ENCODE measurements around the gene BMF.
"Not testable (repeated sequence)": the region's sequence is repeated elsewhere in the genome, so short reads cannot be mapped to it uniquely, and the experiment has no call there.

BMF gene

DNA sequence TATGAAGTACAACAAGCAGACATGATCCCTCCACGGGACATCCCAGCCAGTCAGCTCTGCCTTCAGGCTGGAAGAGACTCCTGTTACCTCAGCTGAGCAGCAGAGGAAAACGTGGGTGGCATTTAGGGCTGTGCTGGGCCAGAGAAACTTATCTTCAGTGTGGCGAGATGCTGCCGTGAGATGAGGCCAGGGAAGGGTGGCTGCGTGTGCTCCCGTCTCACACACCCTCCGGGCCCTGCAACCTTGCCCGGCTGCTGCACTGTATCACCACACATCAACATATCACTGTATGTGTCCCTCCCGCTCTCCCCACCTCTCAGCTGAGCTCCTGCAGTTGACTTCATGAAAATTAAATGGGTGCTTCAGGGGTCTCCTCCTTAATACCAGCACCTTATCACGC is 23.4 kb downstream of the BMF start:
- no peak for DNase-seq

DNA sequence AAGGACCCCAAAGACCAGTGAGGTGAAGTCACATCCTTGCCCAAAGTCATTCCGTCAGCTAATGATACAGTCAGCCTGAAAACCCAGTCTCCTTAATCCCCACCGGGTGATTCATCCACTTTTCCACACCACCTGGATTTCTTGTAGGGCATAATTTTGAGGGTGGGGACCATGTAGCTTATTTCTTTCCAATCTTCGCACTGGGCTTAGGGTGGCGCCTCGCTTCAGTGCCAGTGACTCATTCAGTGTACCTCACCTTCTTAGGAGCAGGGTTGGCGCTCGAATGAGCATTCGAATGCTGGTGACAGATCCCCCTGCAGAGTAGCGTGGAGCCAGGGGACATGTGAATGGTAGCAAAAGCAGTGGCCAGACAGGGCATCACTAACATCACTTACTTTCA is 24.0 kb downstream of the BMF start:
- DNase-seq, result no peak

DNA sequence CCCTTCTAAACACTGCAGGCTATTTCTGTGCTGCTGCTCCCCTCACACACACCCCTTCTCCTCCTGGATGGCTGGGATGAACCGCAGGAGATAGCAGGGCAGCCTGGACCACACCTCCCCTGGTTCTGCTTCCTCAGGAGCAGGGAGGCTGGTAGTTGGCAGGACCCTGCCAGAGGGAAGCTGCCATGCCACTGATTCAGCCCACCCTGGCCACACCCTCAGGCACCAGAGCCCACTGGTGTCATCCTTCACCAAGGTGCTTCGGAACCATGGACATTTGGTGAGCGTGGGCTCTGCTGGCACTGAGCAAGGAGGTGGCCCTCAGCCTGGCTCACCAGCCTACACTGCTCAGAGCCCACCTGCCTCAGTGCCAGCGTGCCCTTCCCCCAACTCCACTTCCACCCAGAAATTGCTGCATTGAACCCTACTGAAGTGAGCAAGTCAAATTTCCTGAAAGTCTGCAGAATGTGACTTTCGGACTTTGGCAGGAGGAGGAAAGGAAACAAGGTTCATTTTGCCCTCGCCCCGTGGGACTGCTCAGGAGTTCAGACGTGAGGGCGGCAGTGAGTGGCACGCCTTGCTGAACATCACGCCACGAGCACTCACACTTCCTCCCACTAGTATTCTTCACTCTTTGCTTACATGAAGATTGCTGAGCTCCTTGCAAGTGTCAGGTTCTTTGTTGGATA is 26.3 kb downstream of the BMF start:
- no peak for DNase-seq

DNA sequence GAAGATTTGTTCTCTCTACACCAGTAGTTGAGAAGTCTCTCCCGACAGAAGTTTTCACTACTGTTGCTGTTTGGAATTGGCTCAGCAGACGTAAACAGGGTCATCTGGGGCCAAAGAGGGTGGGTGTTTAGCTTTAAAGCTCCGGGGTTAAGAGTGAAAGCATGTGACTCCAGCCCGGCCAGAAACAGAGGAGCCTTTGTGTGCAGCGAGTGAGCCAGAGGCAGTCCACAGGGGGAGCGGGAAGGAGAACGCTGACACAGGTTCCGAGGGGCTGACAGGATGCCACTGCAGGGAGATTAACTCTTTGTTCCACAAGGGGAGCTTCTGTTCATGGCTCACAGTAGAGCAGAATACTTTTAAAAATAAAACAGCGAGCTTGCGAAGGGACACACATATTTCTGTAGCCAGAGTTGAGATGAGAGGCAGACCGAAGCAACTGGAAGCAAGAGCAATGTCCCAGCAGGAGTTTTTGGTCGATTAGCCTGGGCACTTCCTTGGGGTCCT is 26.9 kb downstream of the BMF start:
- DNase-seq, result peak in 1 of 2 experiments; percentile 35

DNA sequence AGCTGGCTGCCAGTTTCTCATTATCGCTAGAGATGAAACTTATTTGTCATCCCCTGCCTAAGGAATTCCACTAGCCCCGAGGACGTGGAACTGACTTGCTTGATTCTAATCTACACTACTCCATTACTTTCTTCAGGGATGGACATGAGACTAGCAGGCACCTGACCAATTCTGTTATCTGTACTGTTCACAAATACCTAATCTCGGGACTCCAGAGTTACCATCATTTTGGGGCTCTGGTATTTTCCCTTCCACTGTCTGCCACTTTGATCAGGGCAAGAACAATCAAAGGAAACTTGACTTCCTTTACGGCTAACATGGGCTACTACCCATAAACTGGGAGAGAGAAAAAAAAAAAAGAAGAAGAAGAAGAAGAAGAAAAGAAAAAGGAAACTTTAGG is 27.8 kb downstream of the BMF start:
- DNase-seq, result no peak

DNA sequence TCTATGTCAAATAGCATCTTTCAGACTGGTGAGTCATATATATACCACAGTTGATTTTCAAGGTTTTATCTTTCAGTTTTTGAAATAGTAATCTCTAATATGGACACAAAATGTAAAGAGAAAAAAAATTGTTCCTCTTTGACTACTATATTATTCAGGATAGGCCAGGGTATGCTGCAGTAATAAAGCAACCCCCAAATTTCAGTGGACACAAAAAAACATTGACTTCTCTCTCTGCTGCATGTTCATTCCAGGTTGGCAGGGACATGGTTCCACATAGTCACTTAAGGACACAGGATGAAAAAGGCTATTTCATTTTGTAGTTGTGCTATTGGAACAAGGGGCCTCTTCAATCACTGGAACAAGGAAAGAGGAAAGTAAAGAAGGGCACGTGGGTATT is 28.6 kb downstream of the BMF start:
- no peak for DNase-seq

DNA sequence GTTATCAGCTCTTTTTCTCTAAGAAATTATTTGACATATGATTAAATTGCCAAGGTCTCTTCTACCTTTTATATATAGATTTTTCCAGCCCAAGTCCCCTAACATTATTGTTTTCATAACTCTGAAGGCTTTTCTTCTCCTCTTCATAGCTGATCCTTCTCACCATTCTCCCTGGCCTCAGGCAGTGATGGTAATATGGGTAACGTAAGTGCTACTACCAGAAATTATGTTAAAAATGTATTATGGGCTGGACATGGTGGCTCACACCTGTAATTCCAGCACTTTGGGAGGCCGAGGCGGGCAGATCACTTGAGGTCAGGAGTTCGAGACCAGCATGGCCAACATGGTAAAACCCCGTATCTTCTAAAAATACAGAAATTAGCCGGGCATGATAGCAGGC is 29.2 kb downstream of the BMF start:
- DNase-seq, result no peak

DNA sequence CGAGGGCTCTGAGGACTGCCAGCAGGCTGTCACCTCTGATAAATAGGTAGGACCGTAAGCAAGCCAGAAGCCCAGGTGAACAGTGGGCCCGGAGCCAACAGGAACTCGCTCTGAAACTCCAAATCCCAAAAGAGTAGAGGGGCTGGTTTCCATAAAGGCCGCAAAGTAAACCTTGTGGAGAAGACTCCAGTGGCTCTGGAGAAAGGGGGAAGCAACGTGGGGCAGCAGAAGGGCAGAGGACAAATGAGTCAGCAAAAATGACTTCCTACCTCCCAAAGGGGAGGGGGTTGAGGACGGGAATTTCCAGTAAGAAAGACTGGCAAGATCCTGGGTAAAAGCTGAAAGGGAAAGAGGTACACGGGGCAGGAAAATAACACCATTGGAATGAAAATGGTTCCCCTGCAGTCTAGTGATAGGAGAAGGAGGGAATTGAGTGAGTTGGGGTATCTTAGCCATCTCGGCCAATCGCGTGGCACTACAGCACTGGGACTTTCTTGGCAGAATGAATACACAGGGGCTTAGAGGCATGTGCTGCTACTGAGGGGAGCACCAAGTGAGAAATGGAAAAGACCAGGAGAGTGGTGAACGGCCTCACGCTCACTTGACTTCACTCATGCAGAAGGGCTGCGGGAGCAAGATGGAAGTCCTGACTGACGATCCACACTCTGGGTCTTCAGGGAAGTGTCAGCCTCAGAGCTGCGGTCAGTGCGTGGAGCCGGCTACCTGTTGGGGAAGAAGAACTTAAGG is 33.2 kb downstream of the BMF start:
- DNase-seq, result no peak

DNA sequence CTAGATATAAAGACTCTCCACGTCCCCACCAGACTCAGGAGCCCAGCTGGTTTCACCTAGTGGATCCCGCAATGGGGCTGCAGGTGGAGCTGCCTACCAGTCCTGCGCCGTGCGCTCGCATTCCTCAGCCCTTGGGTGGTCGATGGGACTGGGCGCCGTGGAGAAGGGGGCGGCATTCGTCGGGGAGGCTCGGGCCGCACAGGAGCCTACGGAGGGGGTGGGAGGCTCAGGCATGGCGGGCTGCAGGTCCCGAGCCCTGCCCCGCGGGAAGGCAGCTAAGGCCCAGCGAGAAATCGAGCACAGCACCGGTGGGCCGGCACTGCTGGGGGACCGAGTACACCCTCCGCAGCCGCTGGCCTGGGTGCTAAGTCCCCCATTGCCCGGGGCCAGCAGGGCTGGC is 34.0 kb downstream of the BMF start:
- DNase-seq, result not testable (repeated sequence)

DNA sequence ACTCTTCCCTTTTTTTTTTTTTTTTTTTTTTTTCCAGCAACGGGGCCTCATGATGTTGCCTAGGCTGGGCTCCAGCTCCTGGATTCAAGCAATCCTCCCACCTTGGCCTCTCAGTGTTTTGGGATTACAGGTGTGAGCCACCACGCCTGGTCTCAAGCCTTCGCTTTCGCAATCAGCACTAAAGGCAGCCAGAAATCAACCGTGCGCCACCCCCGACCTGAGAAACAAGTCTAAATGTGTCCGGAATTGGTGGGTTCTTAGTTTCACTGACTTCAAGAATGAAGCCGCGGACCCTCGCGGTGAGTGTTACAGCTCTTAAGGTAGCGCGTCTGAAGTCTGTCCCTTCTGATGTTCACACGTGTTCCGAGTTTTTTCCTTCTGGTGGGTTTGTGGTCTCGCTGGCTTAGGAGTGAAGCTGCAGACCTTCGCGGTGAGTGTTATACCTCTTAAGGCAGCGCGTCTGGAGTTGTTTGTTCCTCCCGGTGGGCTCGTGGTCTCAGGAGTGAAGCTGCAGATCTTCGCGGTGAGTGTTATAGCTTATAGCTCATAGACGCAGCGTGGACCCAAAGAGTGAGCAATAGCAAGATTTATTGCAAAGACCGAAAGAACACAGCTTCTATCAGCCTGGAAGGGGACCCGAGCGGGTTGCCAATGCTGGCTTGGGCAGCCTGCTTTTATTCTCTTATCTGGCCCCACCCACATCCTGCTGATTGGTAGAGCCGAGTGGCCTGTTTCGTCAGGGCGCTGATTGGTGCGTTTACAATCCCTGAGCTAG is 34.8 kb downstream of the BMF start:
- DNase-seq, result not testable (repeated sequence)

DNA sequence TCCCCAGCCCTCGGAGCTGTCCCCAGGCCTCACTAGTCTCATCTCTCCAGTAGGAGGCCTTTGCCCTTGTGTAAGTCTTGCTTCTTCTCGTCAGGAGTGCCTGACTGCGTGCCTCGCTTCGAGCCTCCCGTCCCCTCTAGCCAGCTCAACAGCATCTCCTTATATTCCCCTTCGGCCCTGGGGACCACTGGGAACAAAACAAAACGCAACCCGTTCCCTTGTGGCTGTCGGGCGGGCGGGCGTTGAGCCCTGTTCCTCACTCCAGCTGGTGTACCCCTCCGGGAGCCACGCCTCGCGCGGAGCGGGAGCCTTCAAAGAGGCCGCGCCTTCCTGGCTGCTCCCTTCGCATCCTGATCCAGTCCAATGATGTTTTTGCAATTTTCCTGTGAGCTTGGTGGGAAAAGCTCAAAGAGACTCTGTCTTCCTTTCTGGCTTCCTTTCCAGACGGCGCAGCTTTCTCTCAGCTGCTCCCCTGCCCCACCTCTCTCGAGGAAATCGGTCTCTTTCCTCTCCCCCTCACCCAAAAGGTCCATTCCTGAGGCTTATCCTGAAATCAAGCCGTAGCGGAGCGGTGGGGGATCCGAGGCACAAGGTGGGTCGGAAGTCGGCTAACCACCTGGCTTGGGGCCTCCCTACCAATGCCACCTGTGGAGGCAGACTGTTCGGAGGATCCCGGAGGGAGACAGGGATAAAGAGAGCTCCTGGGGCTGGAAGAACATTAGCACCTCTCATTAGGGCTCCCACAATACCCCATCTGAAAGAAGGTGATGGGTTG is 36.3 kb downstream of the BMF start:
- no peak for DNase-seq

DNA sequence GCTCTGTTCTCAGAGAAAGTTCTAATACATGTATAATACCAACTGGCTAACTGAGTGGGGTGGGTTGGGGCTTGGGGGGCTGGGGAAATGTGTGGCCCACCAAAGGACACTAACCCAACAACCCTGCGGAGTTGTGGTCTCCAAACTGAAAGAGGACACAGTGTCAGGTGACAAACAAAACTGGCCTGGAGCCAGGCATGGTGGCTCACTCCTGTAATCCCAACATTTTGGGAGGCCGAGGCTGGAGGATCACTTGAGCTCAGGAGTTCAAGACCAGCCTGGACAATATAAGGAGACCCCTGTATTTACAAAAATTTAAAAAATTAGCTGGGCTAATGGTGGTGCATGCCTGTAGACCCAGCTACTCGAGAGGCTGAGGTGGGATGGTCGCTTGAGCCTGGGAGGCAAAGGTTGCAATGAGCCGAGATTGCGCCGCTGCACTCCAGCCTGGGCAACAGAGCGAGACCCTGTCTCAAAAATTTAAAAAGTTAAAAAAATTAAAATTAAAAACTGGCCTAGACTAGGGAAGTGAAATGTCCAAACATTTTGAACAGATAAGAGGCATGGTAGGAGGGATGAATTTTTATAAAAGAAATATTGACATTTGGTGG is 38.0 kb downstream of the BMF start:
- DNase-seq, result no peak

DNA sequence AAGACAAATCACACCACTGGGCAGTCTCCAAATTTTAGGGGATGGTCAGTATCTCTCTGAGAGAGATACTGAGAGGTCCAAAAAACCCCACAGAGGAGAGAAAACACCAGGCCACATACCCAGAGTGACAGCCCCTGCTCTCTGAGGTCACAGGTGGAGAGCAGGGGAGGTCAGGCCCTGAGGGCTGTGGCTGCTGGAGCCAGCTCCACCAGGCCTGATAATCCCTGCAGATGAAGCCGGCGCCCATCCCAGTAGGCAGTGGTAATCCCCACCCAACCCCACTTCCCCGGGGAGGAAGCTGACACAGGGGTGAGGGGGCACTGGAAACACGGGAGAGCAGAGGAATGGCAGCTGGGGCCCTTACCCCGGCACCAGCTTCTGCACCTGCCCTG is 38.5 kb downstream of the BMF start:
- no peak for DNase-seq

DNA sequence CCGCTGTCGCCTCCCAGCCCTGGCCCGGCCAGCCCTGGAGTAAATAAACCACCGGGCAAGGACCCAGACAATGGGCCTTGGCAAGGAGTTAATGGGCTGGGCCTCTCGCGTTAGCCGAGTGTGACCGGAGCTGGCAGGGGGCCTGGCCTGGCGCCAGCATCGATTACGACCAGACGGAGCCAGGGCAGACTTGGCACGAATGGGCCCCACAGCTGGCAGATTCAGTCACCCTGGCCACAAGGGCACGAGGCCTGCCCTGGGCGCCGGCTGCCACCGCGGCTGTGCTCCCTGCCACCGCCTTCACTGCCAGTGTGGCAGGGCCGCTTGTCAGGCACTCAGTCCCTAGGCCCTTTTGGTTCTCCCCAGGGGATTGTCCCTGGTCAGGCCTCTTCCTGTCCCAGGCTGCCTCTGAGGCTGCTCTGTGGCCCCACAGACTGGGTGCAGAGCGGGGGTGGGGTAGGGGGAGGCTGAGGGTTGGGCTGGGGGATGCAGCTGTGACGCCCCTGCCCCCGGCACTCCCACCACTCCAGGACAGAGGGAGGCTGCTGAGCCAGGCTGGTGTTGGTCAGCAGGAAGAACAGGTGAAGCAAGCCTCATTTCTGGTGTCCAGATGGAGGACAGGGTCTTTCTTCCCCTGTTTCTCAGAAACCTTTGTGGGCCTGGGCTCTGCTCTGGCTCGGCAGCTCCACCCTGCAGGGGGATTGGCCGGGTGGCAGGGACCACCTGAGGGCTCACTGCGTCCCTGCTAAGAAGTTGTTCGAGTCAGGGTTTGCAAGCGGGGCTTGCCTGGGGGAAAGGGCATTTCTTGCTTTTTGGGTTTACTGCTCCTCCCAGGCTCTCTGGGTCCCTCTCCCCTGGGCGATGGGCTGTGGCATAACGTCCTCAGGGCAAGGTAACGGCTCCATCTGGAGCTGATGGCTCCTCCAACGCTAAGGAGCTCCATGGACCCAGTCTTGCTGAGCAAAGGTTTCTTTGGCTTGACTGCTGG is 39.2 kb downstream of the BMF start:
- no peak for DNase-seq

DNA sequence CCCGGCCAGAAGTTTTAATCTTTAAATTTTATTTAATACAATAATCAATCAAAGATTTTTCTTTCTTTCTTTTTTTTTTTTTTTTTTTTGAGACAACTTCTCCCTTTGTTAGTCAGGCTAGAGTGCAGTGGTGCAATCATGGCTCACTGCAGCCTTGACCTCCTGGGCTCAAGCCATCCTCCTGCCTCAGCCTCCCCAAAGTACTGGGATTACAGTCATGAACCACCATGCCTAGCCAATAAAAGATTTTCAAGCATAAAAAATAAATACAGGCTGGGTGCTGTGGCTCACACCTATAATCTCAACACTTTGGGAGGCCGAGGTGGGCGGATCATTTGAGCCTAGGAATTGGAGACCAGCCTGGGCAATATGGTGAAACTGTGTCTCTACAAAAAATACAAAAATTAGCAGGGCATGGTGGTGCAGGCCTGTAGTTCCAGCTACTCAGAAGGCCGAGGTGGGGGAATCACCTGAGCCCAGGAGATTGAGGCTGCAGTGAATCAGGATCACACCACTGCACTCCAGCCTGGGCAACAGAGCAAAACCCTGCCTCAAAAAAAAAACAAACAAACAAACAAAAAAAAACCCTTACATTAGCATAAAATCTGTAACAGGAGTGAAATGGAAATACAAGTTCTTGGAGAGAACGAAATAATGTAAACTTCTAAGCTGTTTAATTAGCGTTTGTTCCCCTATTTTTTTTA is 40.6 kb downstream of the BMF start:
- DNase-seq, result no peak

DNA sequence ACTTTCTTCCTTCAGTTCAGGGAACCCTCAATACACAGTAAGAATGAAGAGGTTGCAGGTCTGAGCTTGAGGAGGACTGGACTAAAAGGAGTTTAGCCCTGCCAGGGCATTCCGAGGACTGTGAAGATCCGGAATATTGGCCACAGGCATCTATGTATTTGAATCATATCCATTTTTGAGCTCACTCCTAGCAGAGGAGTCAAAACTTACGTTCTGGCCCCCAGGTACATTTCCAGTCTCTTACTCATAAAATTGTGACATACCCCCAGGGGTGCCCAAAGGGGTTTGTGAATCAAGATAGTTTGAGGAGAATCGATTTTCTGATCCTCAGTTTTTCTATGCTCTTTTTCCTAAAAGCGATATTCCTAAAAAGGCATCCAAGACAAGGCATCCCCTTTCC is 42.1 kb downstream of the BMF start:
- DNase-seq, result no peak

DNA sequence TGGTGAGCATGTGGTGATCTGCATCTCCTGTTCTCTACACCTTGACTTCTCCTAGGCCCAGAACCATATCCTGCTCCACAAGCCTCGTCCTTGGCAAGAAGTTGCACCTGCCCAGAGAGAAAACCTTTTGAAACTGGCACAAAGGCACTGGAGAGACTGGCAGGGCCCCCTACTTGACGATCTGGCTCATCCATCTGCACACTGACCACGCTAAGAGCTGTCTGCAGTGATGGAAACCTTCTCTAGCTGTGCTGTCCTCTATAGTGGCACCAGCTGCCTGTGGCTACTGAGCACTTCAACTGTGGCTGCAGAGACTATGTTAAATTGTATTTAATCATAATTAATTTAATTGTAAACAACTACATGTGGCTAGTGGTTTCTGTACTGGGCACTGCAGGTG is 43.5 kb downstream of the BMF start:
- no peak for DNase-seq

DNA sequence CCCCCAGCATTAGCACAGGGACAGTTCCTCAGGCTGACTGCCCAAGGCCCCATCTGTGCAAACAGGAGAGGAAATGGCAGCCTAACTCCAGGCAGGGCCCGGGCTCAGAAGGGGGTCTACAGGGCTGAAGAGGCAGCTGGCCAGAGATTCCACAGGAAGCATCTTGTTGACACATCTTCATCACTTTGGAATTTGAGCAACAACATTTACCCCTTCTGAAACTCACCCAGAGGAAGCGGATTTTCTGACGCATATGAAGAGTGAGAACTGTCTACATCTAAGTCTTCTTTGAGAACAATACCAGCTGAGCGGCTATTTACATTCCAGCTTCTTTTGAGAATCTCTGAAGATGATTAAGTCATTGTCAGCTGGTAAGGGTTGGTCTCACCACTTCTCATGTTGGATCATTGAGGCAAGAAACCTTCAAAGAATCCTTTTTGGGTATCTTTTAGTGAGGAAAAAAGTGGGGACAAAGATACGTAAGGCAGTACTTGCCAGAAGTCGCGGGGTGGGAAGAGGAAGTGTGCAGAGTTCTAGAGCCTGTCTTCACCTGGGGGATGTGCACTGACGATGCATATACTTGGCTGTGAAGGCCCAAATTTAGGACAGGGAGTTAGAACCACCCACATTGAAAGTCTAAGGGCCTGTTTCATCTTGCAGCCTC is 44.3 kb downstream of the BMF start:
- no peak for DNase-seq

DNA sequence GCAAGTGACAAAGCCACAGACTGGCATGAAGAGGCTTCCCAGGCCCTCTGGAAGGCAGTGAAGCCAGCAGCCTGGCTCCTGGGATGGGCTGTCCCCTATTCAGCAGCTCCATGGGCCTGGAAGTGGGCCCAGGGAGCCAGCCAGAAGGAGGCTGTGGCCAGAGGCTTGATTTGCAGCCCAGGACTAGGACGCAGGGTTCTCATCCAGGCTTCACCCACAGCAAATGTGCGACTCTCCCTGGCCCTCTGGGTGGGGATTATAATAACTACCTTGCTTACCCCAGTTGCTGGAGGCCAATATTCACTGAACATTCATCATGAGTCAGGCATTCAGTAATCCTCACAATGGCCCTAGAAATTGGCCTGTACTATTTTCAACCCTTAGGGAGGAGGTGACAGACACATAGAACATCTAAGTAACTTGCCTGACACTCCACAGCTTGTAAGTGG is 45.1 kb downstream of the BMF start:
- DNase-seq, result no peak
